Measurements from ENCODE around the gene OR2B3.

- no peak for TF ChIP-seq CTCF (IDR thresholded peaks at IDR 0.05)
- no peak for TF ChIP-seq EP300 (IDR thresholded peaks at IDR 0.05)
- no peak for TF ChIP-seq POLR2A (IDR thresholded peaks at IDR 0.05)
- no peak for TF ChIP-seq POLR2AphosphoS5 (IDR thresholded peaks at IDR 0.05)
Measured at GRCh38 chr6:29082457-29082856, 4.7 kb downstream of the OR2B3 start.

Measured in suprapubic skin (tissue), 4 donors.